GM20000 (cell line): ENCODE results near the gene CD109.
A peak's percentile ranks its signal among the peaks of the same experiment; 100 is the strongest.

ENCODE experiments used
- DNase-seq: peaks from one replicate; pipeline ENCODE4 v3.0.0; 2012; ENCODE audit warnings: low spot score
- CTCF ChIP-seq: IDR thresholded peaks from 2 replicates; pipeline ENCODE4 v1.5.1; 2012; ENCODE audit warnings: mild to moderate bottlenecking, control low read depth; ENCODE audit errors: extremely low read depth, missing control alignments

The CD109 gene

GRCh38 chr6:73732845-73733675, 37.1 kb downstream of the CD109 start:
- TF ChIP-seq CTCF: peak; percentile 85
- peak; percentile 65 for DNase-seq

GRCh38 chr6:73733791-73734190, 37.8 kb downstream of the CD109 start:
- no peak for TF ChIP-seq CTCF
- no peak for DNase-seq

- TF ChIP-seq CTCF: no peak
- no peak for DNase-seq
Measured at GRCh38 chr6:73734832-73735453, 38.9 kb downstream of the CD109 start.

GRCh38 chr6:73738367-73739028, 42.5 kb downstream of the CD109 start:
- DNase-seq: no peak
- TF ChIP-seq CTCF: no peak

GRCh38 chr6:73739096-73739495, 43.1 kb downstream of the CD109 start:
- peak; percentile 56 for TF ChIP-seq CTCF
- peak; percentile 33 for DNase-seq

- no peak for TF ChIP-seq CTCF
- DNase-seq: no peak
Measured at GRCh38 chr6:73742433-73742832, 46.4 kb downstream of the CD109 start.

GRCh38 chr6:73743081-73743480, 47.1 kb downstream of the CD109 start:
- DNase-seq: no peak
- TF ChIP-seq CTCF: no peak
